Measurements from ENCODE around the gene KMT5B. TPM values are rescaled to one million over a fixed set of nuclear protein-coding genes. Genes with fewer than 3 reads are reported as not detected.

Gene KMT5B
- total and polyA plus RNA-seq, 2 of the 13 experiments (the other 11 are each of a cell fraction or from before 2014, with no cell fraction given), result 17.6 to 23.7 TPM

DNA sequence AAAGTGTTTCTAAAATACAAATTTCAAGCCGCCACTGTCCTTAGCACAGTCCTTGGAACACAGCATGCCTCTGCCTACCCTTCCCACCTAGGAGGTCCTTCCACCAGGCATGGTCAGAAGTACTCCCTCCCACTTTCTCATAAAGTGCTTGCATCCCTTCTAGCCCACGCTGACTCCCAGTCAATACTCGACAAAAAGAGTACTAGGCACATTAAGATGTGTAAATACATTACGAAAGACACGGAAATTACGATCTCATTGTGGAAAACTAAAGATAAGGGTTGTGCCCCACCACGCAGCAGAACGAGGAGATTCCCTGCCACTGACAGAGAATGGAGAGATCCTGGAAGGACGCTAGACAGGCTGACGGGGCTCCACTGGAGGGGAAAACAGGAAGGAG lies 105.4 kb downstream of the KMT5B start (continued):
- TF ChIP-seq FOXP1 (IDR thresholded peaks at IDR 0.05), result no peak
- peak; percentile 40; the same call in 1 of the 2 replicates for TF ChIP-seq FOXP1 (CRISPR knock-in tag; IDR thresholded peaks at IDR 0.05)
- peak; percentile 43; the same call in 1 of the 2 replicates for TF ChIP-seq ZNF792 (CRISPR knock-in tag; IDR thresholded peaks at IDR 0.05)
- TF ChIP-seq ZNF878 (CRISPR knock-in tag; IDR thresholded peaks at IDR 0.05), result no peak
- 0 out of 2 replicates have a peak, but pooled peaks have one; percentile 17 for TF ChIP-seq POLR2G (IDR thresholded peaks at IDR 0.05; ENCODE audit: low read depth, low read length)
- TF ChIP-seq DNMT1 (CRISPR knock-in tag; IDR thresholded peaks at IDR 0.05), result no peak
- no peak for TF ChIP-seq ELF4 (CRISPR knock-in tag; IDR thresholded peaks at IDR 0.05; ENCODE audit: borderline replicate concordance)
- 0 out of 2 replicates have a peak, but pooled peaks have one; percentile 26 for TF ChIP-seq THAP11 (CRISPR knock-in tag; IDR thresholded peaks at IDR 0.05)
- TF ChIP-seq, protein P1, sequence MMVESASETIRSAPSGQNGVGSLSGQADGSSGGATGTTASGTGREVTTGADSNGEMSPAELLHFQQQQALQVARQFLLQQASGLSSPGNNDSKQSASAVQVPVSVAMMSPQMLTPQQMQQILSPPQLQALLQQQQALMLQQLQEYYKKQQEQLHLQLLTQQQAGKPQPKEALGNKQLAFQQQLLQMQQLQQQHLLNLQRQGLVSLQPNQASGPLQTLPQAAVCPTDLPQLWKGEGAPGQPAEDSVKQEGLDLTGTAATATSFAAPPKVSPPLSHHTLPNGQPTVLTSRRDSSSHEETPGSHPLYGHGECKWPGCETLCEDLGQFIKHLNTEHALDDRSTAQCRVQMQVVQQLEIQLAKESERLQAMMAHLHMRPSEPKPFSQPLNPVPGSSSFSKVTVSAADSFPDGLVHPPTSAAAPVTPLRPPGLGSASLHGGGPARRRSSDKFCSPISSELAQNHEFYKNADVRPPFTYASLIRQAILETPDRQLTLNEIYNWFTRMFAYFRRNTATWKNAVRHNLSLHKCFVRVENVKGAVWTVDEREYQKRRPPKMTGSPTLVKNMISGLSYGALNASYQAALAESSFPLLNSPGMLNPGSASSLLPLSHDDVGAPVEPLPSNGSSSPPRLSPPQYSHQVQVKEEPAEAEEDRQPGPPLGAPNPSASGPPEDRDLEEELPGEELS (CRISPR knock-in tag; IDR thresholded peaks at IDR 0.05), result peak; percentile 51; the same call in 1 of the 2 replicates
- no peak for TF ChIP-seq ATRX (CRISPR knock-in tag; IDR thresholded peaks at IDR 0.05; ENCODE audit: borderline replicate concordance)
- no peak for TF ChIP-seq MAF1 (CRISPR knock-in tag; IDR thresholded peaks at IDR 0.05; ENCODE audit: borderline replicate concordance)
- no peak for TF ChIP-seq ZNF274 (CRISPR knock-in tag; IDR thresholded peaks at IDR 0.05)
- TF ChIP-seq, protein P2, sequence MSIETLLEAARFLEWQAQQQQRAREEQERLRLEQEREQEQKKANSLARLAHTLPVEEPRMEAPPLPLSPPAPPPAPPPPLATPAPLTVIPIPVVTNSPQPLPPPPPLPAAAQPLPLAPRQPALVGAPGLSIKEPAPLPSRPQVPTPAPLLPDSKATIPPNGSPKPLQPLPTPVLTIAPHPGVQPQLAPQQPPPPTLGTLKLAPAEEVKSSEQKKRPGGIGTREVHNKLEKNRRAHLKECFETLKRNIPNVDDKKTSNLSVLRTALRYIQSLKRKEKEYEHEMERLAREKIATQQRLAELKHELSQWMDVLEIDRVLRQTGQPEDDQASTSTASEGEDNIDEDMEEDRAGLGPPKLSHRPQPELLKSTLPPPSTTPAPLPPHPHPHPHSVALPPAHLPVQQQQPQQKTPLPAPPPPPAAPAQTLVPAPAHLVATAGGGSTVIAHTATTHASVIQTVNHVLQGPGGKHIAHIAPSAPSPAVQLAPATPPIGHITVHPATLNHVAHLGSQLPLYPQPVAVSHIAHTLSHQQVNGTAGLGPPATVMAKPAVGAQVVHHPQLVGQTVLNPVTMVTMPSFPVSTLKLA (IDR thresholded peaks at IDR 0.05), result no peak
- TF ChIP-seq ZNF883 (CRISPR knock-in tag; IDR thresholded peaks at IDR 0.05; ENCODE audit: not compliant biosample characterization), result no peak
- TF ChIP-seq, protein P3, sequence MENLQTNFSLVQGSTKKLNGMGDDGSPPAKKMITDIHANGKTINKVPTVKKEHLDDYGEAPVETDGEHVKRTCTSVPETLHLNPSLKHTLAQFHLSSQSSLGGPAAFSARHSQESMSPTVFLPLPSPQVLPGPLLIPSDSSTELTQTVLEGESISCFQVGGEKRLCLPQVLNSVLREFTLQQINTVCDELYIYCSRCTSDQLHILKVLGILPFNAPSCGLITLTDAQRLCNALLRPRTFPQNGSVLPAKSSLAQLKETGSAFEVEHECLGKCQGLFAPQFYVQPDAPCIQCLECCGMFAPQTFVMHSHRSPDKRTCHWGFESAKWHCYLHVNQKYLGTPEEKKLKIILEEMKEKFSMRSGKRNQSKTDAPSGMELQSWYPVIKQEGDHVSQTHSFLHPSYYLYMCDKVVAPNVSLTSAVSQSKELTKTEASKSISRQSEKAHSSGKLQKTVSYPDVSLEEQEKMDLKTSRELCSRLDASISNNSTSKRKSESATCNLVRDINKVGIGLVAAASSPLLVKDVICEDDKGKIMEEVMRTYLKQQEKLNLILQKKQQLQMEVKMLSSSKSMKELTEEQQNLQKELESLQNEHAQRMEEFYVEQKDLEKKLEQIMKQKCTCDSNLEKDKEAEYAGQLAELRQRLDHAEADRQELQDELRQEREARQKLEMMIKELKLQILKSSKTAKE (CRISPR knock-in tag; IDR thresholded peaks at IDR 0.05; ENCODE audit: borderline replicate concordance), result peak; percentile 47; the same call in 1 of the 2 replicates
- TF ChIP-seq, protein P4, sequence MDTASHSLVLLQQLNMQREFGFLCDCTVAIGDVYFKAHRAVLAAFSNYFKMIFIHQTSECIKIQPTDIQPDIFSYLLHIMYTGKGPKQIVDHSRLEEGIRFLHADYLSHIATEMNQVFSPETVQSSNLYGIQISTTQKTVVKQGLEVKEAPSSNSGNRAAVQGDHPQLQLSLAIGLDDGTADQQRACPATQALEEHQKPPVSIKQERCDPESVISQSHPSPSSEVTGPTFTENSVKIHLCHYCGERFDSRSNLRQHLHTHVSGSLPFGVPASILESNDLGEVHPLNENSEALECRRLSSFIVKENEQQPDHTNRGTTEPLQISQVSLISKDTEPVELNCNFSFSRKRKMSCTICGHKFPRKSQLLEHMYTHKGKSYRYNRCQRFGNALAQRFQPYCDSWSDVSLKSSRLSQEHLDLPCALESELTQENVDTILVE (CRISPR knock-in tag; IDR thresholded peaks at IDR 0.05), result no peak
- TF ChIP-seq ASH2L (IDR thresholded peaks at IDR 0.05; ENCODE audit: insufficient read length, low read depth, low read length), result peak; percentile 56
- peak; percentile 74 for TF ChIP-seq CEBPG (CRISPR knock-in tag; IDR thresholded peaks at IDR 0.05)
- TF ChIP-seq SP5 (CRISPR knock-in tag; IDR thresholded peaks at IDR 0.05; ENCODE audit: borderline replicate concordance, low read depth), result 0 out of 2 replicates have a peak, but pooled peaks have one; percentile 27
- peak; percentile 63; the same call in 1 of the 2 replicates for TF ChIP-seq SAP130 (CRISPR knock-in tag; IDR thresholded peaks at IDR 0.05; ENCODE audit: low read depth)
- TF ChIP-seq ZNF570 (CRISPR knock-in tag; IDR thresholded peaks at IDR 0.05; ENCODE audit: borderline replicate concordance), result no peak
- 0 out of 2 replicates have a peak, but pooled peaks have one; percentile 23 for TF ChIP-seq ZNF605 (CRISPR knock-in tag; IDR thresholded peaks at IDR 0.05)
- TF ChIP-seq NR2C2 (CRISPR knock-in tag; IDR thresholded peaks at IDR 0.05; ENCODE audit: borderline replicate concordance), result no peak

Data from HepG2 (cell line).